ENCODE results near the gene DUS2.

DNA sequence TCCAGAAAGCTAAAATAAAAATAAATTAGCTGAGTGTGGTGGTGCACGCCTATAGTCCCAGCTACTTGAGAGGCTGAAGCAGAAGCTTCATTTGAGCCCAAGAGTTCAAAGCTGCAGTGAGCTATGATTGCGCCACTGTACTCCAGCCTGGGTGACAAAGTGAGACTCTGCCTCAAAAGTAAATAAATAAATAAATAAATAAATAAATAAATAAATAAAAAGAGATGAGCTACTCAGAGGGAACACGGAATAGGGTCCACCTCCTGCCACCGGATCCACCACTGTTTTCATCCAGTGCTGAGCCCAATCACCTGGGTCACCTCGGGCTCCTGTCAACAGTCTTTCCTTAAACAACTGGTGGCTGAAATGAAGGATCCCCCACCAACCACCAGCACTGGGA lies 36.1 kb upstream of the DUS2 start:
- TF ChIP-seq, protein P1, sequence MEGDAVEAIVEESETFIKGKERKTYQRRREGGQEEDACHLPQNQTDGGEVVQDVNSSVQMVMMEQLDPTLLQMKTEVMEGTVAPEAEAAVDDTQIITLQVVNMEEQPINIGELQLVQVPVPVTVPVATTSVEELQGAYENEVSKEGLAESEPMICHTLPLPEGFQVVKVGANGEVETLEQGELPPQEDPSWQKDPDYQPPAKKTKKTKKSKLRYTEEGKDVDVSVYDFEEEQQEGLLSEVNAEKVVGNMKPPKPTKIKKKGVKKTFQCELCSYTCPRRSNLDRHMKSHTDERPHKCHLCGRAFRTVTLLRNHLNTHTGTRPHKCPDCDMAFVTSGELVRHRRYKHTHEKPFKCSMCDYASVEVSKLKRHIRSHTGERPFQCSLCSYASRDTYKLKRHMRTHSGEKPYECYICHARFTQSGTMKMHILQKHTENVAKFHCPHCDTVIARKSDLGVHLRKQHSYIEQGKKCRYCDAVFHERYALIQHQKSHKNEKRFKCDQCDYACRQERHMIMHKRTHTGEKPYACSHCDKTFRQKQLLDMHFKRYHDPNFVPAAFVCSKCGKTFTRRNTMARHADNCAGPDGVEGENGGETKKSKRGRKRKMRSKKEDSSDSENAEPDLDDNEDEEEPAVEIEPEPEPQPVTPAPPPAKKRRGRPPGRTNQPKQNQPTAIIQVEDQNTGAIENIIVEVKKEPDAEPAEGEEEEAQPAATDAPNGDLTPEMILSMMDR (IDR thresholded peaks at IDR 0.05), result no peak
- no peak for TF ChIP-seq POLR2A (IDR thresholded peaks at IDR 0.05)
